ENCODE results near the gene SLC2A6.

DNA sequence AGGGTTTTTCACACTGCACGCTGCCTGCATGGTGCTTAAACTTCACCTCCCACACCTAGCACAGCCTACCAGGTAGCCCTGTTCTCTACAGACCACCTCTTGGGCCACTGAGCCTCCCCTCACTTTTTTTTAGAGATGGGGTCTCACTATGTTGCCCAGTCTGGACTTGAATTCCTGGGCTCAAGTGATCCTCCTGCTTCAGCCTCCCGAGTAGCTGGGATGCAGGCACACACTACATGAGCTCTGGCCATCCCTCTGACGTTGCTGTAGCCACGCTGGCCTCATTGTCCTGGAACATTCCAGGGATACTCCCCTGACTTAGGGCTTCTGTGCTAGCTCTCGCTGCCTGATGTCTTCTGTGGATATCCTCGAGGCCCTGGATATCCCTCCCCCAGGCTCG, 26.3 kb downstream of the SLC2A6 start:
- TF ChIP-seq, protein P1, sequence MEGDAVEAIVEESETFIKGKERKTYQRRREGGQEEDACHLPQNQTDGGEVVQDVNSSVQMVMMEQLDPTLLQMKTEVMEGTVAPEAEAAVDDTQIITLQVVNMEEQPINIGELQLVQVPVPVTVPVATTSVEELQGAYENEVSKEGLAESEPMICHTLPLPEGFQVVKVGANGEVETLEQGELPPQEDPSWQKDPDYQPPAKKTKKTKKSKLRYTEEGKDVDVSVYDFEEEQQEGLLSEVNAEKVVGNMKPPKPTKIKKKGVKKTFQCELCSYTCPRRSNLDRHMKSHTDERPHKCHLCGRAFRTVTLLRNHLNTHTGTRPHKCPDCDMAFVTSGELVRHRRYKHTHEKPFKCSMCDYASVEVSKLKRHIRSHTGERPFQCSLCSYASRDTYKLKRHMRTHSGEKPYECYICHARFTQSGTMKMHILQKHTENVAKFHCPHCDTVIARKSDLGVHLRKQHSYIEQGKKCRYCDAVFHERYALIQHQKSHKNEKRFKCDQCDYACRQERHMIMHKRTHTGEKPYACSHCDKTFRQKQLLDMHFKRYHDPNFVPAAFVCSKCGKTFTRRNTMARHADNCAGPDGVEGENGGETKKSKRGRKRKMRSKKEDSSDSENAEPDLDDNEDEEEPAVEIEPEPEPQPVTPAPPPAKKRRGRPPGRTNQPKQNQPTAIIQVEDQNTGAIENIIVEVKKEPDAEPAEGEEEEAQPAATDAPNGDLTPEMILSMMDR (optimal IDR thresholded peaks at IDR 0.05 in 1 of 3, IDR thresholded peaks at IDR 0.05 in 1 of 3, conservative IDR thresholded peaks at IDR 0.05 in 1 of 3; ENCODE audit: extremely low read depth in 1 of 3, insufficient read depth in 2 of 3, low read length in 3 of 3), result no peak
- no peak for TF ChIP-seq EZH2 (IDR thresholded peaks at IDR 0.05; ENCODE audit: low read length)

Data from keratinocyte (primary cell).